SW480 (cell line): ENCODE results near the gene PRRT3.
"Not testable (repeated sequence)": the region's sequence is repeated elsewhere in the genome, so short reads cannot be mapped to it uniquely, and the experiment has no call there.

Source experiments
- DNase-seq: peaks from one replicate; pipeline ENCODE4 v3.0.0-alpha.2; 2016; ENCODE audit warnings: low spot score

PRRT3 gene

GRCh38 chr3:9898467-9899241 is 53.6 kb downstream of the PRRT3 start:
- DNase-seq, result no peak

GRCh38 chr3:9897408-9898372 is 54.5 kb downstream of the PRRT3 start:
- DNase-seq, result peak; percentile 90

- not testable (repeated sequence) for DNase-seq
Measured at GRCh38 chr3:9896755-9897407, 55.3 kb downstream of the PRRT3 start.

GRCh38 chr3:9895715-9896114 is 56.5 kb downstream of the PRRT3 start:
- DNase-seq, result not testable (repeated sequence)
